ENCODE data around the gene ATP2A3.

ATP2A3 gene

GRCh38 chr17:3892095-3892998 is 71.9 kb downstream of the ATP2A3 start:
- no peak for TF ChIP-seq CTCF (IDR thresholded peaks at IDR 0.05; ENCODE audit: low read depth, low read length)
- H3K4me3 ChIP-seq (replicated peaks in 1 of 2; ENCODE audit: low read depth in 2 of 2, low read length in 2 of 2) = peak overlapping the region; percentile 61 to 64
- DNase-seq (ENCODE audit: low read depth in 2 of 2) = peak; percentile 66 to 78

GRCh38 chr17:3891626-3892094 is 72.6 kb downstream of the ATP2A3 start:
- DNase-seq (ENCODE audit: low read depth in 2 of 2) = no peak
- no peak for TF ChIP-seq CTCF (IDR thresholded peaks at IDR 0.05; ENCODE audit: low read depth, low read length)
- H3K4me3 ChIP-seq (replicated peaks in 1 of 2; ENCODE audit: low read depth in 2 of 2, low read length in 2 of 2) = peak overlapping the region; percentile 61 to 64

- no peak for TF ChIP-seq CTCF (IDR thresholded peaks at IDR 0.05; ENCODE audit: low read depth, low read length)
- DNase-seq (ENCODE audit: low read depth in 2 of 2) = no peak
These were observed 73.4 kb downstream of the ATP2A3 start for GRCh38 chr17:3890878-3891219.

GRCh38 chr17:3890082-3890877 is 74.0 kb downstream of the ATP2A3 start:
- DNase-seq (ENCODE audit: low read depth in 2 of 2) = peak; percentile 92 to 95
- no peak overlapping the region for H3K4me3 ChIP-seq (replicated peaks in 1 of 2; ENCODE audit: low read depth in 2 of 2, low read length in 2 of 2)
- no peak for TF ChIP-seq CTCF (IDR thresholded peaks at IDR 0.05; ENCODE audit: low read depth, low read length)

More at GRCh38 chr17:3890878-3891219, 73.4 kb downstream of the ATP2A3 start:
- H3K4me3 ChIP-seq (replicated peaks in 1 of 2; ENCODE audit: low read depth in 2 of 2, low read length in 2 of 2) = no peak overlapping the region

GRCh38 chr17:3889325-3890012 is 74.8 kb downstream of the ATP2A3 start:
- no peak overlapping the region for H3K4me3 ChIP-seq (replicated peaks in 1 of 2; ENCODE audit: low read depth in 2 of 2, low read length in 2 of 2)
- no peak for DNase-seq (ENCODE audit: low read depth in 2 of 2)
- no peak for TF ChIP-seq CTCF (IDR thresholded peaks at IDR 0.05; ENCODE audit: low read depth, low read length)

GRCh38 chr17:3888343-3889171 is 75.7 kb downstream of the ATP2A3 start:
- TF ChIP-seq CTCF (IDR thresholded peaks at IDR 0.05; ENCODE audit: low read depth, low read length) = no peak
- no peak overlapping the region for H3K4me3 ChIP-seq (replicated peaks in 1 of 2; ENCODE audit: low read depth in 2 of 2, low read length in 2 of 2)
- DNase-seq (ENCODE audit: low read depth in 2 of 2) = peak; percentile 90 to 96
